SK-N-SH (cell line): ENCODE data around the gene AGBL1.

Experiments used
- TAF1 ChIP-seq: IDR thresholded peaks from 2 replicates; pipeline ENCODE4 v1.6.1; 2012; ENCODE audit warnings: low read depth, mild to moderate bottlenecking, low read length, moderate library complexity, borderline replicate concordance
- TF ChIP-seq, protein P1 (sequence below): fragments of 200-600 bp; sonication (generic); IDR thresholded peaks from 2 replicates; pipeline ENCODE4 v1.6.1; 2017; ENCODE audit warnings: antibody characterized with exemption, mild to moderate bottlenecking, moderate library complexity

DNA sequence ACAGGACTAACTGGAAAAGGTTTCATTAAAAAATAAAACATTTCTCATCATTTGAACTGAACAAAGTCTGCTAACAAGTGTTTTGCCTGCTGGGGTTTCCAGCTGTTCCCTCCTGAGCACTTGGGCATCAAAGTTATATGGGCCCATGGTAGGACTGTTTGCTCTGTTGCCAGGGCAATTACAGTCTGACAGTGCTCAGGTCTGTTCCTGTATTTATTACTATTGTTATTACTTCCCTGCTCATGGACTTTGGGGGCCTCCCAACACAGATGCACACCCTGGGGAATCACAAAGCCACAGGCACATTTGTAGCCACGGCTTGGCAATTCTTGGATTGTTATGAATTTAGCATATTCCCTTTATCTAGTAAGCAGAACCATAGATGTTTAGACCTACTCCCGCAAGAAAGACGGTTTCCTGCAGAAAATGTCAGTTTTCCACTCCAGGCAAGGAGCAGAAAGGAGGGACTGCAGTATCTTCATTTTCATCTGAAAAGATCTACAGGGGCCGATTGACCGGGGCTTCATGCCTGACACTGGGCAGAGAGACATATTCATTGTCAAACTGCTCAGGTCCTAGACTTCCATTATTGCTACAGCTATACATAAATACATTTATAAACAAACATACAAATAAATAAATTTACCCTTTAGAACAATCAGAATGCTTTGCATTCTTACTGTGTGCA is 580.2 kb downstream of the AGBL1 start:
- TF ChIP-seq, protein P1, sequence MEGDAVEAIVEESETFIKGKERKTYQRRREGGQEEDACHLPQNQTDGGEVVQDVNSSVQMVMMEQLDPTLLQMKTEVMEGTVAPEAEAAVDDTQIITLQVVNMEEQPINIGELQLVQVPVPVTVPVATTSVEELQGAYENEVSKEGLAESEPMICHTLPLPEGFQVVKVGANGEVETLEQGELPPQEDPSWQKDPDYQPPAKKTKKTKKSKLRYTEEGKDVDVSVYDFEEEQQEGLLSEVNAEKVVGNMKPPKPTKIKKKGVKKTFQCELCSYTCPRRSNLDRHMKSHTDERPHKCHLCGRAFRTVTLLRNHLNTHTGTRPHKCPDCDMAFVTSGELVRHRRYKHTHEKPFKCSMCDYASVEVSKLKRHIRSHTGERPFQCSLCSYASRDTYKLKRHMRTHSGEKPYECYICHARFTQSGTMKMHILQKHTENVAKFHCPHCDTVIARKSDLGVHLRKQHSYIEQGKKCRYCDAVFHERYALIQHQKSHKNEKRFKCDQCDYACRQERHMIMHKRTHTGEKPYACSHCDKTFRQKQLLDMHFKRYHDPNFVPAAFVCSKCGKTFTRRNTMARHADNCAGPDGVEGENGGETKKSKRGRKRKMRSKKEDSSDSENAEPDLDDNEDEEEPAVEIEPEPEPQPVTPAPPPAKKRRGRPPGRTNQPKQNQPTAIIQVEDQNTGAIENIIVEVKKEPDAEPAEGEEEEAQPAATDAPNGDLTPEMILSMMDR, result no peak
- TF ChIP-seq TAF1, result no peak
